BLaER1 (cell line): ENCODE results near the gene SPOCK1.

Experiments
- H3K27ac ChIP-seq: shearing (Covaris generic); formaldehyde crosslinking; 2 replicates; pipeline ENCODE4 v1.8.1; 2022
- H3K27me3 ChIP-seq: shearing (Covaris generic); formaldehyde crosslinking; 2 replicates; pipeline ENCODE4 v1.8.1; 2022
- H3K36me3 ChIP-seq: shearing (Covaris generic); formaldehyde crosslinking; 2 replicates; pipeline ENCODE4 v1.8.1; 2022
- H3K4me1 ChIP-seq: shearing (Covaris generic); formaldehyde crosslinking; 2 replicates; pipeline ENCODE4 v1.8.1; 2022
- H3K4me2 ChIP-seq: shearing (Covaris generic); formaldehyde crosslinking; 2 replicates; pipeline ENCODE4 v1.8.1; 2022
- H3K4me3 ChIP-seq: shearing (Covaris generic); formaldehyde crosslinking; 2 replicates; pipeline ENCODE4 v1.8.1; 2022
- H3K9ac ChIP-seq: shearing (Covaris generic); formaldehyde crosslinking; 2 replicates; pipeline ENCODE4 v1.8.1; 2022
- H3K9me3 ChIP-seq: shearing (Covaris generic); formaldehyde crosslinking; 2 replicates; pipeline ENCODE4 v1.8.1; 2022
- H4K20me1 ChIP-seq: shearing (Covaris generic); formaldehyde crosslinking; 2 replicates; pipeline ENCODE4 v1.8.1; 2022
- Cebpa-rat ChIP-seq: shearing (Covaris generic); IDR thresholded peaks from 2 replicates; pipeline ENCODE4 v1.8.1; 2022

Gene SPOCK1

GRCh38 chr5:137342764-137343163 is 156.4 kb downstream of the SPOCK1 start:
- Histone ChIP-seq H4K20me1 (no peaks in the 10 kb centered on the region), H3K9me3 (no peaks in the 10 kb centered on the region), H3K27ac (no peak overlapping the region), H3K9ac (no peak overlapping the region), H3K4me2 (no peak overlapping the region), H3K36me3 (no peaks in the 10 kb centered on the region), H3K4me3 (no peak overlapping the region), H3K27me3 (no peaks in the 10 kb centered on the region), H3K4me1 (no peaks in the 10 kb centered on the region)
- no peak for TF ChIP-seq Cebpa-rat

- Histone ChIP-seq H3K9ac (no peak overlapping the region), H3K36me3 (no peaks in the 10 kb centered on the region), H3K27me3 (no peaks in the 10 kb centered on the region), H3K4me3 (no peak overlapping the region), H3K4me2 (no peak overlapping the region), H3K27ac (no peak overlapping the region), H4K20me1 (no peaks in the 10 kb centered on the region), H3K4me1 (no peaks in the 10 kb centered on the region), H3K9me3 (no peaks in the 10 kb centered on the region)
- TF ChIP-seq Cebpa-rat: no peak
Measured at GRCh38 chr5:137341831-137342230, 157.3 kb downstream of the SPOCK1 start.

DNA sequence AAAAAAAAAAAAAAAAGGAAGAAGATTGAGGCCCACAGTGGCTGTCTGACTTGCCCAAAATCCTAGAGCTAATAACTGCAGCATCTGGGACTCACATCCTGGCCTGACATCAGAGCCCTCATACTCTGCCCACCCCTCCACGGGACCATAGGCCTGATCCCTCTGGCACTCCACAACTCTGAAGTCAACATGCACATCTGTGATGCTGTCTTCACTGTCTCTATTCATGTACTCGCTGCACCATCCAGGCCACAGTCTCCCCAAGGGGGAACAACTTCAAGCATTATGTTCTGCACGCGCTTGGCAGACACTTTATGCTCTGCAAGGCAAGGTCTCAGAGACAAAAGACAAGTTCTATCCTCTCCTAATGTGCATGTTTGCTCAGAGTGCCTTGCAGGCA is 158.2 kb downstream of the SPOCK1 start:
- Histone ChIP-seq H3K36me3 (no peaks in the 10 kb centered on the region), H3K4me3 (no peak overlapping the region), H3K4me1 (no peaks in the 10 kb centered on the region), H3K27me3 (no peaks in the 10 kb centered on the region), H3K4me2 (no peak overlapping the region), H4K20me1 (no peaks in the 10 kb centered on the region), H3K9ac (no peak overlapping the region), H3K27ac (no peak overlapping the region), H3K9me3 (no peaks in the 10 kb centered on the region)
- no peak for TF ChIP-seq Cebpa-rat

GRCh38 chr5:137336565-137337120 is 162.5 kb downstream of the SPOCK1 start:
- Histone ChIP-seq H3K27me3 (no peaks in the 10 kb centered on the region), H3K4me1 (no peaks in the 10 kb centered on the region), H3K4me3 (no peak overlapping the region), H4K20me1 (no peaks in the 10 kb centered on the region), H3K9me3 (no peaks in the 10 kb centered on the region), H3K4me2 (no peak overlapping the region), H3K27ac (no peak overlapping the region), H3K9ac (no peak overlapping the region), H3K36me3 (no peaks in the 10 kb centered on the region)
- no peak for TF ChIP-seq Cebpa-rat

DNA sequence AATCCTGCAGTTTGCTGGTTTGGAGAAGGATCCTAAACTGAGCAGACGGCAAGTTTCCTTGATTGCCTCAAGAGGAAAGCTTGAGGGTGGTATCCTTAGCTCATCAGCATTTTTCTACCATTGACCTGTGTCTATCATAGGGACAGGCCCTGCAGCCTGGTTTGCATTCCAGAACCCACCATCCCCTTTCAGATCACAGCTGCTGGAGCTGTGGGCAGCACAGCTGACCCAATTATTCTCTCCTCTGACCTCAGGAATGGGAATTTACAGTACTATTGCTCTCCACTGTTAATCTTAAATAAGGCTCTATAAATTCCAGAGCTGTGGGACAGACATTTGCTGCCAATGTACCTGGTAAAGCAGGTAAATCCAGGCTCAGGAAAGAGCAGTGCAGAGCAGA is 163.0 kb downstream of the SPOCK1 start:
- no peak for TF ChIP-seq Cebpa-rat
- Histone ChIP-seq H4K20me1 (no peaks in the 10 kb centered on the region), H3K9me3 (no peaks in the 10 kb centered on the region), H3K4me1 (no peaks in the 10 kb centered on the region), H3K9ac (no peak overlapping the region), H3K4me2 (no peak overlapping the region), H3K27ac (no peak overlapping the region), H3K36me3 (no peaks in the 10 kb centered on the region), H3K4me3 (no peak overlapping the region), H3K27me3 (no peaks in the 10 kb centered on the region)

- Histone ChIP-seq H3K9ac (no peak overlapping the region), H4K20me1 (no peaks in the 10 kb centered on the region), H3K4me1 (no peaks in the 10 kb centered on the region), H3K27ac (no peak overlapping the region), H3K27me3 (no peaks in the 10 kb centered on the region), H3K4me3 (no peak overlapping the region), H3K9me3 (no peaks in the 10 kb centered on the region), H3K36me3 (no peaks in the 10 kb centered on the region), H3K4me2 (no peak overlapping the region)
- TF ChIP-seq Cebpa-rat: no peak
Measured at GRCh38 chr5:137335493-137335892, 163.6 kb downstream of the SPOCK1 start.

DNA sequence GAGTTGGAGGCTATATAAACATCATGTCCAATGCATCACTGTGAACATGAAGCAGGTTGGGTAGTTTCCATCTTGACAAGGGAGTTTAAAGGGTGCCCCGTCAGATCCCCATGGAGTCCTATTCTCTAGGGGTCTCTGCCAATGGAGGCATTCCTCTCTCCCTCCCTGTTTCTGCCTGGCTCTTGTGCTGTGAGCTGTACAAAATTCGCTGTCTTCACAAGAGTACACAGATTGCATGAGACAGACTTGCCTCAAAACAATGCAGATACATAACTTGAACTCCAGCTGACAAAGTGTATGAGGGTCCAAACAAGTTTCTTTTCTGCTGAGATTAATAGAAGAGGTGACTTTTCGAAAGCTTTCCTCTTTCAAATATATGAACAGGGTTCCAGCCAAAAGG is 165.2 kb downstream of the SPOCK1 start:
- no peak overlapping the region for H3K4me3 ChIP-seq
- TF ChIP-seq Cebpa-rat: no peak
- H3K27ac ChIP-seq: no peak overlapping the region
- H3K9me3 ChIP-seq: no peaks in the 10 kb centered on the region
- H3K36me3 ChIP-seq: no peaks in the 10 kb centered on the region
- no peak overlapping the region for H3K4me2 ChIP-seq
- no peaks in the 10 kb centered on the region for H3K27me3 ChIP-seq
- H3K9ac ChIP-seq: no peak overlapping the region
- no peaks in the 10 kb centered on the region for H4K20me1 ChIP-seq
- no peaks in the 10 kb centered on the region for H3K4me1 ChIP-seq

DNA sequence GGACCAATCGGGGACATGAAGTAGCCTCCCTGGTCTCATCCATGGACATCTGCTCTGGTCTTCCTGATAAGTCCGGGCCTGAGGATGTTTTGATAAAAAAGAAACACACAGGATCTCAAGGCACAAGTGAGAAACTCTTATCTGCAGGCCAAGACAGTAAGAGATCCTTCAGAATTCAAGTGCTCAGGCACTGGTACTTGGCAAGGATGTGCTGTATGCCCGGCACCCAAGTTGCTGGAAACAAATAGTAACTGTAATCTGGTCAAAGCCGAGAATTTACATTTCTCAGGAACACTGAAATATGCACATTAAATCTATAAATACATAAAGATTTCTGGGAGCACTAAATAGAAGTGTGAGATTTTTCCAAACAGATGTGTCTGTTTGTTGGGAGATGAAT is 165.7 kb downstream of the SPOCK1 start:
- Histone ChIP-seq H3K4me3 (no peak overlapping the region), H4K20me1 (no peaks in the 10 kb centered on the region), H3K27ac (no peak overlapping the region), H3K36me3 (no peaks in the 10 kb centered on the region), H3K27me3 (no peaks in the 10 kb centered on the region), H3K4me2 (no peak overlapping the region), H3K9me3 (no peaks in the 10 kb centered on the region), H3K4me1 (no peaks in the 10 kb centered on the region), H3K9ac (no peak overlapping the region)
- no peak for TF ChIP-seq Cebpa-rat

GRCh38 chr5:137332296-137332695 is 166.8 kb downstream of the SPOCK1 start:
- Histone ChIP-seq H3K27ac (no peak overlapping the region), H3K4me3 (no peak overlapping the region), H3K27me3 (no peaks in the 10 kb centered on the region), H4K20me1 (no peaks in the 10 kb centered on the region), H3K36me3 (no peaks in the 10 kb centered on the region), H3K9ac (no peak overlapping the region), H3K4me2 (no peak overlapping the region), H3K9me3 (no peaks in the 10 kb centered on the region), H3K4me1 (no peaks in the 10 kb centered on the region)
- TF ChIP-seq Cebpa-rat: no peak

DNA sequence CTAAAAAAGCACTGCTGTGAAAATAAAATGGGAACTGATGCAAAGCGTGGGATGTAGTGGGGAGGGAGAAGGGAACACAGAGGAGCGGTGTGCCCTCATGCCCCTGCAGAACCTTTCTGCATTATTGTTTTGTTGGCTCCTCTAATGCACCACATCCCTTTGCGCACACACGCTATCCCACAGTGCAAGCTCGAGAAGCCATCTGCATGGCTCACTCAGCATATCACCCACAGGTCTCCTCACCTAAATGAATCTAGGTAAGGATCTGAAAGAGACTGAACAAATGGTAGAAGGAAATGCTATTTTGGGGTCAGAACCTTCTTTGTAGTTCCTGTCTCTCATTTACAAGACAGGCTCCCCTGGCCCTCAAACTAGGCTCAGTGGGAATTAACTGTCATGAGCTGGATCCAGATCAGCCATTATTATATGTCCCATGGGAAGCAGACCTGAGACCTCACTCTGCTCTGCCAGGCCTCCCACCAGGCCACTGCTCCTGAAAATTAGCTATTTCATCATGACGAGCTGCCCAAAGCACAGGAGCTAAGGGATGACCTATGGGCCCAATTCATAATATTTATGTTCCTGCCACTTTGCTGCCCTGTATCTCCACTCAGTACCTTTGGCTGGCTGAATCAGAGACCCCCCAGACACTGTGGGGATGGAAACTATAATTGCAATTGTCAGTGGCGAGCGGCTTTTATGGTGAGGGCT is 169.4 kb downstream of the SPOCK1 start:
- H3K9me3 ChIP-seq: no peaks in the 10 kb centered on the region
- no peaks in the 10 kb centered on the region for H3K27me3 ChIP-seq
- H3K4me3 ChIP-seq: no peak overlapping the region
- H3K36me3 ChIP-seq: no peaks in the 10 kb centered on the region
- H3K4me1 ChIP-seq: no peaks in the 10 kb centered on the region
- no peak for TF ChIP-seq Cebpa-rat
- no peak overlapping the region for H3K9ac ChIP-seq
- no peak overlapping the region for H3K4me2 ChIP-seq
- no peaks in the 10 kb centered on the region for H4K20me1 ChIP-seq
- no peak overlapping the region for H3K27ac ChIP-seq

- Histone ChIP-seq H3K9ac (no peak overlapping the region), H3K4me1 (no peaks in the 10 kb centered on the region), H4K20me1 (no peaks in the 10 kb centered on the region), H3K36me3 (no peaks in the 10 kb centered on the region), H3K4me2 (no peak overlapping the region), H3K27ac (no peak overlapping the region), H3K4me3 (no peak overlapping the region), H3K27me3 (no peaks in the 10 kb centered on the region), H3K9me3 (no peaks in the 10 kb centered on the region)
- no peak for TF ChIP-seq Cebpa-rat
Measured at GRCh38 chr5:137328991-137329390, 170.1 kb downstream of the SPOCK1 start.
